ENCODE data around the gene FAM107B.

FAM107B gene

DNA sequence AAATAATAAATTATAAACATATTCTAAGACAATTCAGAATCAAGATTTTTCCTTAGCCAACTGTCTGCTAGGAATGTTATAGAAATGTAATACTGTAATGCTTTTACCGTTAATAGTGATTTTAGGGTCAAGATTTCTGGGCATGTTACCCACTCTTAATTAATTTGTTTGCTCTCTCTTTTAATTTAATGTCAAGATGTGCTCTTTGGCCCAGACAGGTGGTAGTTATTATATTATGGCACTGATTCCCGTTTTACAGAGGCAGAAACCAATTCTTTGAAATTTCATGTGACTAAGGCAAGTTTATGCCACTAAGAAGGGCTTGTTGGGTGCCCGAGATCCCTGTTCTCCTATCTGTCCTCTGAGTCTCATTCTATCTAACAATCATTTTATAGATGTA lies 959 bp upstream of the FAM107B start:
- DNase-seq: no peak

- DNase-seq: no peak
Observed at GRCh38 chr10:14774214-14774580, 500 bp downstream of the FAM107B start.

DNA sequence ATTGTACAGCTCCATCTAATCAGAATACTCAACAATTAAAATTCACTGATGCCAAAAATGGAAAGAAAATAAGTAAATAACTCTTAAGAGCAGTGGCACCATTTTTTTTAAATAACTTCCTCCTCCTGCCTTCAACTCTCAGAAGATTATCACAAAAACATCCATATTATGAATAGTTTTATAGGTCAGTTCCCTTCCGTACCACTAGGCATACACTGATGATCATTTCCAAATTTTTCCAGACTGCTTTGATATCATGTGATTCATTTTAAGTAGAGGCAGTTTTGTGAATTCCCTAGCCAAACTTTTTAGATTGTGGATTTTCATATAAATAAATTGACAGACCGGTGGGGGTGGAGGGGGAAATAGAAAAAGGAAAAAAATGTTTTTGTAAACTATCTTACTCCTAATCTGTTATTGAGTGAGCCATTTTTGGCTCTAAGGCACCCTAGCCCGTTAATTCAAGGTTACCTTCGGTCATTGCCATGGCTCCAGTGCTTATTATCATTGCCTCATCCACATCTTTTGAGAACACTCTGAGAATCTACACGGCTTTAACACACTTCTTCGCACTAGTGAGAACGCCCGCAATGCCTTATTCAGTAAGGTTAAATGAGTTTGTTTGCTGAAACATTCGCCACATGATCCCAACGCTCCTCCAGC lies 1.0 kb downstream of the FAM107B start:
- DNase-seq: no peak

GRCh38 chr10:14772399-14772798 lies 2.3 kb downstream of the FAM107B start:
- no peak for DNase-seq

DNA sequence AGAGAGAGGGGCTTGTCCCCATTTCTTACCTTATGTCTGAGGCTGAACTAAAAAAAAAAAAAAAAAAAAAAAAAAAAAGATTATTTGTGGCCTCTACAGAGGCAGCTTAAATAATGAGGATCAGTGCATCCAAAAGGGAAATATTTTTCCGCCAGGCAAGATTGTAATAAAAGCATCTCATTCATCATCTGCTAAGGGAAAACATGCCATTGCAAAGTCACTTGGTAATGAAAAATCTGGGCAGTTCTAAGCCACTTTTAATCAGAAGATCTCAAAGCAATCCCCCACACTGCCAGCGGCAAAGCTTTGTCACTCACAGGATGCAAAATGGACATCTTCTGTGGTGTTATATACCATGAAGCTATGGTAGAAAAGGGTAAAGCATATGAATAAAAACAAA lies 3.8 kb downstream of the FAM107B start:
- DNase-seq: no peak

DNA sequence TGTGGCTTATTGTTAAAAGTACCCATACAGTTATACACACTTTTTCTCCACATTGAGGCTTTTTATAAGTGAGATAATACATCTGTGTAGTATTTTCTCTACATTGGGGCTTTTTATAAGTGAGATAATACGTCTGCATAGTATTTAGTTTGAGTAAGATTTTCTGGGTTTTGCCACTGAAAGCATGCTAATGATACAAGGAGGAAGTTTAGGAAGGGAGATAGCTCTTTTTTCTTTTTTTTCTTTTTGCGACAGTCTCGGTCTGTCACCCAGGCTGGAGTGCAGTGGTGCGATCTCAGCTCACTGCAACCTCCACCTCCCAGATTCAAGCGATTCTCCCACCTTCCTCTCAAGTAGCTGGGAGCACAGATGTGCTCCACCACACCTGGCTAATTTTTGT lies 13.3 kb downstream of the FAM107B start:
- DNase-seq: no peak

DNA sequence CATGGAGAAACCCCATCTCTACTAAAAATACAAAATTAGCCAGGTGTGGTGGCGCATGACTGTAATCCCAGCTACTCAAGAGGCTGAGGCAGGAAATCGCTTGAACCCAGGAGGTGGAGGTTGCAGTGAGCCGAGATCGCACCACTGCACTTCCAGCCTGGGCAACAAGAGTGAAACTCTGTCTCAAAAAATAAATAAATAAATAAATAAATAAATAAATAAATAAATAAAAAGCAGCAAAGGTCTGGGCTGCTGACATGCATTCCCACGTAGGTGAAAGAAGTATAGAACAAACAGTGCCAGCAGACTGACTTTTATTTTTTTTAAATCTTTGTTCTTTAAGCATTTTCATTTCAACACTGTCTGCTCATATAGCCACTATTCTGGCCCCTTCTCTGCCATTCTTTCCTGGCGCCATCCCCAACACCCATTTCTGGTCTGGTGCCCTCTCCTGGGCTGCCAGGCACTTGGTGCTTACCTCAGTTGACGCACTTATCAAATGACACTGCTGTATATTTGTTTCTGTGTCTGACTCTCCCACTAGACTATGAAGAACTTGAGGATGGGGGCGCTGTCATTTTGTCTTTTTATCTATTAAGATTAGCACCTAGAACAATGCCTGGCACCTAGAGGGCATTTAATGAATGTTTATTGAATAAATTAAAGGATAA lies 15.6 kb downstream of the FAM107B start:
- no peak for DNase-seq

GRCh38 chr10:14758451-14758850 lies 16.2 kb downstream of the FAM107B start:
- no peak for DNase-seq

GRCh38 chr10:14757986-14758385 lies 16.7 kb downstream of the FAM107B start:
- DNase-seq: no peak

GRCh38 chr10:14757394-14757793 lies 17.3 kb downstream of the FAM107B start:
- DNase-seq: no peak

- no peak for DNase-seq
Observed at GRCh38 chr10:14753441-14753840, 21.3 kb downstream of the FAM107B start.

DNA sequence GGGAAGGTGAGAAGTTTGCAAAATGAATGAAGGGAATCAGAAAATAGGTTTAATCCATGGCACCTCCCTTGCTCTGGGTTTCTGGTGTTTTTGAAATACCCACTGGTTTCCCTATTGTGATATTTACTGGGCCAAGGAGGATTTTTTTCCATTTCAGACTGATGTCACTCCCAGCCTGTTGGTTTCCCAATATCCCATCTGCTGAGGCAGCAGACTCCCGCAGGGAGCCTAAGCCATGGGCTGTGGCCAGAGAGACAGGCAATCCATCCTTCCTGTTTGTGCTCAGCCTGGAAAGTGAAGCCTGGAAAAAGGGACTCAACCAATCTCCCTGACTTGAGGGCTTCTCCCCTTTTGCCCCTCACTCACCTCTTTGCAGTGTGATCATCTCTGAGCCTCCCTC lies 22.8 kb downstream of the FAM107B start:
- no peak for DNase-seq

GRCh38 chr10:14751014-14751896 lies 23.4 kb downstream of the FAM107B start:
- DNase-seq: no peak

GRCh38 chr10:14749070-14749809 lies 25.5 kb downstream of the FAM107B start:
- DNase-seq: no peak

- no peak for DNase-seq
Observed at GRCh38 chr10:14748441-14748840, 26.3 kb downstream of the FAM107B start.

DNA sequence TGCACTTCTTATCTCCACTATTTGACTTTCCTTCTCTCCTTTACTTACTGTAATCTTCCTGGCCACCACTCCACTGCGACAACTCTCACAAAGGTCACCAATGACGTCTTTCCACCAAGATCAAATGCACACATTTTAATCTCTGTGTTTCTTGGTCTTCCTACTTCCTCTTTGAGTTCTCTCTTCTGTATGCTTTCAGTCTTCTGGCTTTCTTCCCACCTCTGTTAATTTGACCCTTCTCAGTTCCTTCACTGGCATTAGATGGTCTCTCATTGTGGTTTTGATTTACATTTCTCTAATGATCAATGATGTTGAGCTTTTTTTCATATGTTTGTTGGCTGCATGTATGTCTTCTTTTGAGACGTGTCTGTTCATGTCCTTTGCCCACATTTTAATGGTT lies 31.9 kb downstream of the FAM107B start:
- DNase-seq: no peak

- DNase-seq: no peak
Observed at GRCh38 chr10:14742382-14742781, 32.3 kb downstream of the FAM107B start.

DNA sequence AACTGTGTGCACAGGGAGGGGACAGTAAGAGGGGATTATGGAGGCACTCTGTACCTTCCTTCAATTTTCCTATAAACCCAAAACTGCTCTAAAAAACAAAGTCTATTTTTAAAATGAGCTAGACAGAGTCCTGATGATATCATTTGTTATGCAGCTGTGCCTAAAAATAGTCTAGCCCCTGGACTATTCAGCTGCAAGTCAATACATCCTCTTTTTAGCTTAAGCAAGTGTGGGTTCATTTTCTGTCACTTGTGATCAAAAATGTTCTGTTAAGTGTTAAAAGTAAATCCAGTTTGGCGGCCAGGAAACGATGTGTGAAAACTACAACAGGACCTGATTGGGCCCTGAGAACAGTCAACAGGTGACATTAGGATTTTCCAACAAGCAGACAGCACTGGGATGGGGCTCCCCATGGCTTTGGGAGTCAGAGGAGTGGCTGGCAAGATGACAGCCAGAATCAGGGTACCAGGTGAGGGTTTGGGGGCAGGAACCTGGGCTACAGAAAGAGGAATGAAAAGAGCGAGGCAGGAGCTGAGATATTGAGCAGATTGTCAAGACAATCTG lies 33.9 kb downstream of the FAM107B start:
- no peak for DNase-seq

- DNase-seq: no peak
Observed at GRCh38 chr10:14737808-14738545, 36.7 kb downstream of the FAM107B start.

DNA sequence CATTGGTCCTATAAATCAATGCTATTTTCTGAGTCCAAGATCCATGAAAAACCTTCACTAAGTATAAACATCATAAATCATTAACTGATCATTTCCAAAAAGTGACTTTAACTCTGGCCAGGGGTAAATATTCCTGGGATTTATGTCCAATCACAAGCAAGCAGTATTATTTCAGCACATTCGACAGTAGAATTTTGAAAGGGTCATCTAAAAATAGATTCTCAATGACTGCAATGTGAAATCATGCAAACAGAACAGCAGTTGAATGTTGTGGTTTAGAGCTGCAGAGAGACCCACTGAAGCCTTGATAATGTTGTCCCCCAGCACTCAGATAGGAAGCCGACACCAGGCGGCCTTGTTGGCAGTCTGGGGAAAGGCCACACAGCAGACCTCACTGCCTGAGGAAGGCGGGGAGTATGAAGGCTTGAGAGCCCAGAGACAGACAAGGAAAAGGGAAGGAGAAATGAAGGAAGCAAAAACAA lies 38.1 kb downstream of the FAM107B start:
- DNase-seq: no peak

DNA sequence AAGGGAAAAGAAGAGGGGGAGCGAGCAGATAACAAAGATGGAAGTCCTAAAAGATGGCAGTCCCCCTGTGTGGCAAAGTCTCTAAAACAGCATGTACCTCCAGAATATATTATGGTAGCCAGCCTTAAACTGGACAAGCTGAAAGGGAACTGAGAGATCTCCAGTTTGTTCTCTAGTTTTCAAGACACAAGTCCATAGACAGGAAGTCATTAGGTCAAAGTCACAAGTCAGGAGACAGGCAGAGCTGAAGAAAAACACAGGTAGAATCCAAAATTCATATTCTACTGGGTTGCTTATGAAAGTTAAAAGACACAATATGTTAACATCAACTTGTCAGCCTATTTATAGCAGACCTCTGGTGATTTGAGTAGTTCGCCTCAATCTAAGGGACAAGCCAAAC lies 38.7 kb downstream of the FAM107B start:
- no peak for DNase-seq

All from NCI-H2227 treated with DMSO at 0.1 percent for 48 hours (cell line).